ENCODE measurements around the gene GLYR1.

The GLYR1 gene

GRCh38 chr16:4879049-4879448, 32.0 kb upstream of the GLYR1 start:
- FAIRE-seq, result no peak

- no peak for FAIRE-seq
Measured at GRCh38 chr16:4877380-4877685, 30.2 kb upstream of the GLYR1 start.

GRCh38 chr16:4876646-4877379, 29.7 kb upstream of the GLYR1 start:
- no peak for FAIRE-seq

GRCh38 chr16:4874666-4875065, 27.6 kb upstream of the GLYR1 start:
- FAIRE-seq, result no peak

- no peak for FAIRE-seq
Measured at GRCh38 chr16:4873091-4873490, 26.0 kb upstream of the GLYR1 start.

- FAIRE-seq, result no peak
Measured at GRCh38 chr16:4871071-4871470, 24.0 kb upstream of the GLYR1 start.

- no peak for FAIRE-seq
Measured at GRCh38 chr16:4870138-4870671, 23.1 kb upstream of the GLYR1 start.

- no peak for FAIRE-seq
Measured at GRCh38 chr16:4869147-4869805, 22.2 kb upstream of the GLYR1 start.

GRCh38 chr16:4868535-4868934, 21.4 kb upstream of the GLYR1 start:
- no peak for FAIRE-seq

- FAIRE-seq, result no peak
Measured at GRCh38 chr16:4868026-4868425, 20.9 kb upstream of the GLYR1 start.

GRCh38 chr16:4866586-4866985, 19.5 kb upstream of the GLYR1 start:
- no peak for FAIRE-seq

GRCh38 chr16:4865231-4865860, 18.3 kb upstream of the GLYR1 start:
- FAIRE-seq, result no peak

GRCh38 chr16:4864728-4865127, 17.6 kb upstream of the GLYR1 start:
- no peak for FAIRE-seq

- FAIRE-seq, result no peak
Measured at GRCh38 chr16:4862639-4863038, 15.6 kb upstream of the GLYR1 start.

GRCh38 chr16:4860727-4861342, 13.7 kb upstream of the GLYR1 start:
- no peak for FAIRE-seq

- no peak for FAIRE-seq
Measured at GRCh38 chr16:4859900-4860255, 12.8 kb upstream of the GLYR1 start.

- FAIRE-seq, result no peak
Measured at GRCh38 chr16:4859190-4859899, 12.3 kb upstream of the GLYR1 start.

- no peak for FAIRE-seq
Measured at GRCh38 chr16:4855804-4856203, 8.7 kb upstream of the GLYR1 start.

- FAIRE-seq, result no peak
Measured at GRCh38 chr16:4855371-4855770, 8.3 kb upstream of the GLYR1 start.

- FAIRE-seq, result no peak
Measured at GRCh38 chr16:4852221-4852872, 5.3 kb upstream of the GLYR1 start.

GRCh38 chr16:4850211-4850610, 3.1 kb upstream of the GLYR1 start:
- no peak for FAIRE-seq

GRCh38 chr16:4847774-4848587, 893 bp upstream of the GLYR1 start:
- no peak for FAIRE-seq
